H1 (cell line): ENCODE results near the gene XDH. TPM values are rescaled to one million over a fixed set of nuclear protein-coding genes. Genes with fewer than 3 reads are reported as not detected.

ENCODE experiments used
- CHD7 ChIP-seq: fragments of 300-600 bp; sonication (generic); IDR thresholded peaks from 2 replicates; pipeline ENCODE4 v1.7.1; 2012; ENCODE audit warnings: low read length, moderate library complexity, mild to moderate bottlenecking, inconsistent platforms; ENCODE audit not compliant: insufficient replicate concordance
- TCF12 ChIP-seq: IDR thresholded peaks from 2 replicates; pipeline ENCODE4 v1.6.1; 2011; ENCODE audit warnings: low read depth, mild to moderate bottlenecking, low read length
- polyA plus RNA-seq, 7 experiments: library from polyadenylated mRNA; depleted of rRNA in 3 of 7; stranded (reverse) in 5 of 7; unstranded in 2 of 7; fragments of >200 nt in 5 of 7; fragments of 200-250 nt in 2 of 7; gene quantifications; 1 replicate in 5 of 7; 2 replicates in 1 of 7; 4 replicates in 1 of 7; pipeline versions ENCODE4 v1.2.1 to v1.2.3, GENCODE V29; 2011 to 2013; ENCODE audit warnings: missing spikeins in 2 of 7, mixed read lengths in 2 of 7
- total RNA-seq: library from RNA; stranded (reverse); fragmentation: NEBNext Ultra II Directional; extraction: Animal tissue kit (Norgen Biotek cat#: 25700); gene quantifications from 2 replicates; pipeline ENCODE4 v1.2.1, GENCODE V29; 2021

XDH gene
- total and polyA plus RNA-seq, 2 of the 8 experiments (the other 6 are each of a cell fraction or from before 2014, with no cell fraction given) = 0.68 to 1.2 TPM

- TF ChIP-seq CHD7 (no peak), TCF12 (no peak)
Observed at GRCh38 chr2:31363956-31364750, 50.4 kb downstream of the XDH start (continued).
